ENCODE data around the gene PLA2G12B.
"Not testable (repeated sequence)": the region's sequence is repeated elsewhere in the genome, so short reads cannot be mapped to it uniquely, and the experiment has no call there.

Gene PLA2G12B

DNA sequence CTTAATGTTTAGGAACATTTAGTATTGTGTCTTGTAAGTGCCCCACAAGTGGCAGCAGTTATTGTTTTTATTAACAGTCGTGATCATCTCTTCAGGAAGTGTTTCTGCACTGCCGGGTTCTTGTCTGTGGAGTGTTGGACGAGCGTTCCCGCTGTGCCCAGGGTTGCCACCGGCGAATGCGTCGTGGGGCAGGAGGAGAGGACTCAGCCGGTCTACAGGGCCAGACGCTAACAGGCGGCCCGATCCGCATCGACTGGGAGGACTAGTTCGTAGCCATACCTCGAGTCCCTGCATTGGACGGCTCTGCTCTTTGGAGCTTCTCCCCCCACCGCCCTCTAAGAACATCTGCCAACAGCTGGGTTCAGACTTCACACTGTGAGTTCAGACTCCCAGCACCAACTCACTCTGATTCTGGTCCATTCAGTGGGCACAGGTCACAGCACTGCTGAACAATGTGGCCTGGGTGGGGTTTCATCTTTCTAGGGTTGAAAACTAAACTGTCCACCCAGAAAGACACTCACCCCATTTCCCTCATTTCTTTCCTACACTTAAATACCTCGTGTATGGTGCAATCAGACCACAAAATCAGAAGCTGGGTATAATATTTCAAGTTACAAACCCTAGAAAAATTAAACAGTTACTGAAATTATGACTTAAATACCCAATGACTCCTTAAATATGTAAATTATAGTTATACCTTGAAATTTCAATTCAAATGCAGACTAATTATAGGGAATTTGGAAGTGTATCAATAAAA, 22.2 kb downstream of the PLA2G12B start:
- DNase-seq: no peak

DNA sequence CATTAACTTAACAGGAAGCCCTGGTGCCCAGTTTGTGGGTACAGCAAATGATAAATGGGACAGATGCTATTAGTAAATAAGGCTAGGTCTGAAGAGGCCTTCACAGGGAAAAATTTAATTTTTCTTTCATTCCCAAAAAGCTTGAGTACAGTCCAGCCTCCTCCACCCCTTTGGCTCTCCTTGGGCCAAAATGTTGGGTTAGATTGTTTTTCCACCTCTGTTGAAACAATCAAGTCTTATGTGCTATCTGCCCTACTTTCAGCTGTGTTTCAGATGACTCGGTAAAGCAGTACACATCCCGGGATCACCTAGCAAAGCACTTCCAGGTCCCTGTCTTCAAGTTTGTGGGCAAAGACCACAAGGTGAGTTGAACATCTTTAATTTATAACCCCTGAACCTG, 24.3 kb downstream of the PLA2G12B start:
- no peak for DNase-seq

DNA sequence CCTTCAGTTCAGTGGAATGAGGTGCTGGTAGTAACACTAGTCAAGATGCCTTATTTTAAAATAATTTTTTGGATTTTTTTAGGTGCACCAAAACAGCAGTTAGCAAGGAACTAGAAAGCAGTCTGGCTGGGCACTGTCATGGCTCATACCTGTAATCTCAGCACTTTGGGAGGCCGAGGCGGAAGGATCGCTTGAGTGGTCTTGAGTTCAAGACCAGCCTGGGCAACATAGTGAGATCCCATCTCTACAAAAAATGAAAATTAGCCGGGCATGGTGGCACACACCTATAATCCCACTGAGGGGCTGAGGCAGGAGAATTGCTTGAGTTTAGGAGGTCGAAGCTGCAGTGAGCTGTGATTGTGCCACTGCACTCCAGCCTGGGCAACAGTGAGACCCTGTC, 25.8 kb downstream of the PLA2G12B start:
- no peak for DNase-seq

- DNase-seq: no peak
Measured at GRCh38 chr10:72927485-72927884, 27.1 kb downstream of the PLA2G12B start.

- DNase-seq: no peak
Measured at GRCh38 chr10:72925951-72926465, 28.6 kb downstream of the PLA2G12B start.

DNA sequence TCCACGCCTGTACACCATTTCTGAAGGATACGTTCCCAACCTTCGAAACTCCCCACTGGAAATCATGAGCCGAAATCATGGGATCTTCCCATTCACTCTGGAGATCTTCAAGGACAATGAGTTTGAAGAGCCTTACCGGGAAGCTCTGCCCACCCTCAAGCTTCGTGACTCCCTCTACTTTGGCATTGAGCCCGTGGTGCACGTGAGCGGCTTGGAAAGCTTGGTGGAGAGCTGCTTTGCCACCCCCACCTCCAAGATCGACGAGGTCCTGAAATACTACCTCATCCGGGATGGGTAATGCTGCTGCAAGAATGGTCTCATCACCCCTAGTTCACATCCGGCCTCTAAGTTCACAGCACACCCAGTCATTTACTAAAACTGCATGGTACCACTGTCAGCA, 30.3 kb downstream of the PLA2G12B start:
- no peak for DNase-seq

DNA sequence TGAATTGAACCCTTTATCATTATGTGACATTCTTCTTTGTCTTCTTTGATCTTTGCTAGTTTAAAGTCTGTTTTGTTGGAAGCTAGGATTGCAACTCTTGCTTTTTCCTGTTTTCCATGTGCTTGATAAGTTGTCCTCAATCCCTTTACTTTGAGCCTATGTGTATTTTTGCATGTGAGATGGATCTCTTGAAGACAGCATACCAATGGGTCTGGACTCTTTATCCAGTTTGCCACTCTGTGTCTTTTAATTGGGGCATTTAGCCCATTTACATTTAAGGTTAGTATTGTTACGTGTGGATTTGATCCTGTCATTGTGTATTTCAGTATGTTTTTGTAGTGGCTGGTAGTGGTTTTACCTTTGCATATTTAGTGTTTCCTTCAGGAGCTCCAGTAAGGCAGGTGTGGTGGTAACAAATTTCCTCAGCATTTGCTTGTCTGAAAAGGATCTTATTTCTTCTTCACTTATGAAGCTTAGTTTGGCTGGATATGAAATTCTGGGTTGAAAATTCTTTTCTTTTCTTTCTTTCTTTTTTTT, 33.4 kb downstream of the PLA2G12B start:
- not testable (repeated sequence) for DNase-seq

- DNase-seq: no peak
Measured at GRCh38 chr10:72918352-72918751, 36.3 kb downstream of the PLA2G12B start.

- DNase-seq: not testable (repeated sequence)
Measured at GRCh38 chr10:72917803-72918332, 36.7 kb downstream of the PLA2G12B start.

GRCh38 chr10:72917201-72917600, 37.4 kb downstream of the PLA2G12B start:
- not testable (repeated sequence) for DNase-seq

DNA sequence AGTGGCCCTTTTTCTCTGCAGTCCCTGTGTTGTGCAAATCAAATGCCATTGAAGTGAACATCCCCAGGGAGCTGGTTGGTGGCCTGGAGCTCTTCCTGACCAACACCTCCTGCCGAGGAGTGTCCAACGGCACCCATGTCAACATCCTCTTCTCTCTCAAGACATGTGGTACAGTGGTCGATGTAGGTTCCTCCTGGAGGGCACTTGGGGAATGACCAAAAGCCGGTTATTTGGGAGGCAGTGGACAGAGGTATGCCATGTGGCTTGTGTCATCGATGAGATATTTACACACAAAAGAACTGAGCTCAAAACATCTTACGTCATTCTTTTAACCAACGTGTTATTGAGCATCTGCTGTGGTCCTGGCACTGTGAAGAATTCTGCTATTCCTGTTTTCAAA, 41.3 kb downstream of the PLA2G12B start:
- DNase-seq: no peak

GRCh38 chr10:72912736-72913135, 41.9 kb downstream of the PLA2G12B start:
- DNase-seq: no peak

DNA sequence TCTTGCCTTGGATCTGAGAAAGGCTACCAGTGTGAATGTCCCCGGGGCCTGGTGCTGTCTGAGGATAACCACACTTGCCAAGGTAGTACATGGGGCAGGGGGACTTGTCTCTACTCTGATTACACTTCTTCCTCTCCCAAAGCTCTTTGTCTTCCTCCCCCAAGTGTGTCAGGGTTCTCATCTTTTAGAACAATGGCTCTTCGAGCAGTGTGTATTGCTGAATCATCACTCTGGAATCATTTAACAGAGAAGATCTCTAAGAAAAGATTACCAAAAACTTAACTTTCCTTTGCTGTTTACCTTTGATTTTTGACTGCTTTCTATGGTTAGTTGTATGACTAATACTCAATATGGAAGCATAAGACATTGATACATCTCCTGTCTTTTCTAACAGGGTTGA, 42.8 kb downstream of the PLA2G12B start:
- DNase-seq: no peak

GRCh38 chr10:72910705-72911104, 43.9 kb downstream of the PLA2G12B start:
- no peak for DNase-seq

- DNase-seq: no peak
Measured at GRCh38 chr10:72906446-72906845, 48.2 kb downstream of the PLA2G12B start.

DNA sequence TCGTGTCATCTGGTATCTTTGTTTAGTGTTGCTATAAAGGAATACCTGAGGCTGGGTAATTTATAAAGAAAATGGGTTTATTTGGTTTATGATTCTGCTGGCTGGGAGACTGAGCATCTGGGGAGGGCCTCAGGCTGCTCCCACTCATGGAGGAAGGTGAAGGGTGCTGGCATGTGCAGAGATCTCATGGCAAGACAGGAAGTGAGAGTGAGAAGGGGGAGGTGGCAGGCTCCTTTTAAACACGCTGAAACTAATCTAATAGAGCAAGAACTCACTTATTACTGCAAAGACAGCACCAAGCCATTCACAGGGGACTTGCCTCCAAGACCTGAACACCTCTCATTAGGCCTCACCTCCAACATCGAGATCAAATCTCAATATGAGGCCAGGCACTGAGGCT, 49.8 kb downstream of the PLA2G12B start:
- no peak for DNase-seq

DNA sequence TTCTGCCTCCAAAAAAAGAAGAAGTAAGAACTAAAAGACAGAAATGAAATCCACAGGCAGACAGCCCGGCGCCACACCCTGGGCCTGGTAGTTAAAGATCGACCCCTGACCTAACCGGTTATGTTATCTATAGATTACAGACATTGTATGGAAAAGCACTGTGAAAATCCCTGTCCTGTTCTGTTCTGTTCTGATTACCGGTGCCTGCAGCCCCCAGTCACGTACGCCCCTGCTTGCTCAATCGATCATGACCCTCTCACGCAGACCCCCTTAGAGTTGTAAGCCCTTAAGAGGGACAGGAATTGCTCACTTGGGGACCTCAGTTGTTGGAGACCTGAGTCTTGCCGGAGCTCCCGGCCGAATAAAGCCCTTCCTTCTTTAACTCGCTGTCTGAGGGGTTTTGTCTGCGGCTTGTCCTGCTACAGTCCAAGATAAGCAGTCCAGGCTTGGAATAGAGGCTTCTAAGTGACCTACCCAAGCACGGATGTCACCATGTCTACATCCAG, 50.6 kb downstream of the PLA2G12B start:
- not testable (repeated sequence) for DNase-seq

- DNase-seq: no peak
Measured at GRCh38 chr10:72899545-72899944, 55.1 kb downstream of the PLA2G12B start.

DNA sequence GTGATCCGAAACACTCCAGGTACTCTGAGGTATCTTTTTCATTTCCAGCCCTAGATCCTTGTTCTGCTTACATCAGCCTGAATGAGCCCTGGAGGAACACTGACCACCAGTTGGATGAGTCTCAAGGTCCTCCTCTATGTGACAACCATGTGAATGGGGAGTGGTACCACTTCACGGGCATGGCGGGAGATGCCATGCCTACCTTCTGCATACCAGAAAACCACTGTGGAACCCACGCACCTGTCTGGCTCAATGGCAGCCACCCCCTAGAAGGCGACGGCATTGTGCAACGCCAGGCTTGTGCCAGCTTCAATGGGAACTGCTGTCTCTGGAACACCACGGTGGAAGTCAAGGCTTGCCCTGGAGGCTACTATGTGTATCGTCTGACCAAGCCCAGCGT, 56.0 kb downstream of the PLA2G12B start:
- DNase-seq: no peak

DNA sequence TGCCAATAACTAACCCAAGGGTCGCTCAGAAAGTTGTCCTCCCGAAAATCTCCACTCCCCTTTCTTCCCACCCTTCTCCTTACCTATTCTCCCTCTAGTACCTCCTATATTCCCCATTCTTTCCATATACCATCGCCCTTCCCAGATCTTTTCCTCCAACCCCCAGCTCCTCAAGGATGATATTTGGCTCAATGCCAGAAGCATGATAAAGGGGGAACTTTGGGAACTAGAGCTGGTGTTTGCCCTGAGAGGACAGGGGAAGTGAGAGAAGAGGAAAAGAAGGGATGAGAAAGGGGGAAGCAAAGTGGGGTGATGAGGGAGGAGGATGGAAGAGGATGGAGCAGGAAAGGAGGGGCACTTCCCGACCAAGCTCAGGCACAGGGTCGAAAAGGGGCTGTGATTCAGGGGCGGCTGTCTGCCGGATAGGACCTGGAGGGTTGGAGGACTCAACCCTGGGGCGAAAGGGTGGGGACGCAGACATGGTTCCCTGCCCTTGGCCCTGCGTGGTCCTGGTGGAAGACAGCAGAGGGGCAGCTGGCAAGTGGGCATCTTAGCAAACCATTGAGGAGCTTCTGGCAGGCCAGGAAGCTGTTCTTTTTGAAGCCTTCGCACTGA, 59.3 kb downstream of the PLA2G12B start:
- no peak for DNase-seq

DNA sequence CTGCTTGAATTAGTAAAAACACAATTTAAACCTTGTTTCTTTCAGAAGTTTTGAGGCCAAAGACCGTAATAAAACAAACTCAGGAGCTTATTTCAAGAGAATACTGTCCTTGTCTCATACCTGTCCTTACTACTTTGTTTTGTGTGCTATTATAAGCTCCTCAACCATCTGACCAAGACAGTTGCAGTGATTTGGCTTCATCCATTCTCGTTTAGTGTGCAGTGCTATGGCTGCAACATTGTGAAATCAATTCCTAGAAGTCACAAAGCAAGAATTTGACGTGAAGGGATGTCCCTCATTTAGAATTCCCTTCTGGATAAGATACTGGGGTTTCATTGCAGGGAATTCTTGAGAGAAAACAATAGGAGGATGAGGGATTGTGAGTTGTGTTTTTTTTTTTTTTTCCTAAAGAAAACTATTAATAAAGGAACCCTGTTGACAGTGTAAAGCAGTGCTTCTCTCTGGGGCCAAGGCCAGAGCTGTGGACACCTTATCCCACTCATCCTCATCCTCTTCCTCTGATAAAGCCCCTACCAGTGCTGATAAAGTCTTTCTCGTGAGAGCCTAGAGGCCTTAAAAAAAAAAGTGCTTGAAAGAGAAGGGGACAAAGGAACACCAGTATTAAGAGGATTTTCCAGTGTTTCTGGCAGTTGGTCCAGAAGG, 61.3 kb downstream of the PLA2G12B start, which contains the start of gene OIT3:
Gene OIT3, plus strand, starts transcription at position 604 of the 663 bp plus-strand sequence. CDS start 60 bp downstream, outside the sequence.
- no peak for DNase-seq

- no peak for DNase-seq
Measured at GRCh38 chr10:72890086-72890485, 64.5 kb downstream of the PLA2G12B start.

GRCh38 chr10:72889391-72889831, 65.2 kb downstream of the PLA2G12B start:
- DNase-seq: no peak

Measured in activated CD4-positive, alpha-beta T cell treated with anti-CD3 and anti-CD28 coated beads, Interleukin-2, amount 50 U/mL, for 4 hours (primary cell).